A673 (cell line): ENCODE results near the gene PRKCA. TPM values are rescaled to one million over a fixed set of nuclear protein-coding genes. Genes with fewer than 3 reads are reported as not detected.

Experiments
- BruUV-seq: library from RNA; stranded (reverse); fragments of 400-500 nt; replicated peaks from 2 replicates; lab custom pipeline; 2021; lab: Mats Ljungman, UMichigan
- CTCF ChIA-PET: fragments of 300-600 bp; sonication (Branson Sonifier 250); formaldehyde crosslinking; loops from one replicate; lab custom pipeline; 2022; ENCODE audit warnings: antibody characterized with exemption; lab: Charles Lee
- POLR2A ChIA-PET: fragments of 300-600 bp; sonication (Branson Sonifier 250); formaldehyde crosslinking; loops from one replicate; lab custom pipeline; 2022; ENCODE audit warnings: antibody characterized with exemption; ENCODE audit not compliant: low non-redundant PET; lab: Charles Lee
- DNase-seq: peaks from one replicate; pipeline ENCODE4 v3.0.0-alpha.2; 2015; ENCODE audit warnings: low spot score
- H3K27ac ChIP-seq: fragments of 200-600 bp; sonication (generic); 2 replicates; pipeline ENCODE4 v1.5.1; 2016; ENCODE audit warnings: mixed run types, low read depth, mild to moderate bottlenecking, mixed read lengths, antibody characterized with exemption, low read length; ENCODE audit not compliant: poor library complexity, severe bottlenecking
- H3K27me3 ChIP-seq: fragments of 200-600 bp; sonication (generic); replicated peaks from 2 replicates; pipeline ENCODE4 v1.6.1; 2017; ENCODE audit warnings: mixed run types, low read depth, mild to moderate bottlenecking, mixed read lengths, antibody characterized with exemption, low read length; ENCODE audit not compliant: insufficient read depth, poor library complexity
- H3K36me3 ChIP-seq: fragments of 200-600 bp; sonication (generic); 2 replicates; pipeline ENCODE4 v1.6.1; 2016; ENCODE audit warnings: mixed run types, mild to moderate bottlenecking, mixed read lengths, antibody characterized with exemption, low read length; ENCODE audit not compliant: insufficient read depth, poor library complexity, severe bottlenecking
- H3K4me1 ChIP-seq: fragments of 200-600 bp; sonication (generic); 2 replicates; pipeline ENCODE4 v1.6.1; 2017; ENCODE audit warnings: mixed run types, mild to moderate bottlenecking, mixed read lengths, antibody characterized with exemption, low read length; ENCODE audit not compliant: insufficient read depth, poor library complexity, severe bottlenecking
- H3K4me3 ChIP-seq: fragments of 200-600 bp; sonication (generic); 2 replicates; pipeline ENCODE4 v1.5.1; 2016; ENCODE audit warnings: low read depth, mixed run types, mild to moderate bottlenecking, mixed read lengths, low read length; ENCODE audit not compliant: poor library complexity, severe bottlenecking
- H3K9me3 ChIP-seq: fragments of 200-600 bp; sonication (generic); 2 replicates; pipeline ENCODE4 v1.6.1; 2016; ENCODE audit warnings: mixed run types, low read depth, mild to moderate bottlenecking, mixed read lengths, antibody characterized with exemption, low read length; ENCODE audit not compliant: poor library complexity, severe bottlenecking
- EZH2 ChIP-seq: fragments of 200-600 bp; sonication (generic); IDR thresholded peaks from 2 replicates; pipeline ENCODE4 v1.6.1; 2017; ENCODE audit warnings: borderline replicate concordance, low read depth, mild to moderate bottlenecking, mixed read lengths, antibody characterized with exemption, low read length; ENCODE audit not compliant: poor library complexity, severe bottlenecking
- intact Hi-C: fragments of 100-400 bp; cut with micrococcal nuclease; formaldehyde crosslinking; loops from one replicate; pipeline ENCODE4 v1.10.0; 2022; ENCODE audit not compliant: unreplicated experiment
- total RNA-seq: library from RNA; stranded (reverse); gene quantifications from 2 replicates; pipeline ENCODE4 v1.2.3, GENCODE V29; 2021
- TF ChIP-seq, protein P1 (sequence below): fragments of 300-800, 200-600 bp; sonication (generic); conservative IDR thresholded peaks from 2 replicates; pipeline ENCODE4 v1.5.1; 2017; ENCODE audit warnings: low read depth, mild to moderate bottlenecking, antibody characterized with exemption, low read length, moderate library complexity, mixed read lengths

Gene PRKCA
- total RNA-seq, 1 experiment from 2014 or later = 16.3 TPM

- CTCF ChIA-PET = no interaction called here
- no peak for DNase-seq
- H3K27ac ChIP-seq = no peak overlapping the region
- intact Hi-C loops = no loop called here
- no TSS peak for BruUV-seq
- POLR2A ChIA-PET = no interaction called here
- no peaks in the 10 kb centered on the region for H3K9me3 ChIP-seq
- H3K4me1 ChIP-seq = no peaks in the 10 kb centered on the region
- no peak for TF ChIP-seq EZH2
- TF ChIP-seq, protein P1, sequence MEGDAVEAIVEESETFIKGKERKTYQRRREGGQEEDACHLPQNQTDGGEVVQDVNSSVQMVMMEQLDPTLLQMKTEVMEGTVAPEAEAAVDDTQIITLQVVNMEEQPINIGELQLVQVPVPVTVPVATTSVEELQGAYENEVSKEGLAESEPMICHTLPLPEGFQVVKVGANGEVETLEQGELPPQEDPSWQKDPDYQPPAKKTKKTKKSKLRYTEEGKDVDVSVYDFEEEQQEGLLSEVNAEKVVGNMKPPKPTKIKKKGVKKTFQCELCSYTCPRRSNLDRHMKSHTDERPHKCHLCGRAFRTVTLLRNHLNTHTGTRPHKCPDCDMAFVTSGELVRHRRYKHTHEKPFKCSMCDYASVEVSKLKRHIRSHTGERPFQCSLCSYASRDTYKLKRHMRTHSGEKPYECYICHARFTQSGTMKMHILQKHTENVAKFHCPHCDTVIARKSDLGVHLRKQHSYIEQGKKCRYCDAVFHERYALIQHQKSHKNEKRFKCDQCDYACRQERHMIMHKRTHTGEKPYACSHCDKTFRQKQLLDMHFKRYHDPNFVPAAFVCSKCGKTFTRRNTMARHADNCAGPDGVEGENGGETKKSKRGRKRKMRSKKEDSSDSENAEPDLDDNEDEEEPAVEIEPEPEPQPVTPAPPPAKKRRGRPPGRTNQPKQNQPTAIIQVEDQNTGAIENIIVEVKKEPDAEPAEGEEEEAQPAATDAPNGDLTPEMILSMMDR = no peak
- H3K27me3 ChIP-seq = no peaks in the 10 kb centered on the region
- no peaks in the 10 kb centered on the region for H3K36me3 ChIP-seq
- no peak overlapping the region for H3K4me3 ChIP-seq
Measured at GRCh38 chr17:66695098-66695497, 392.7 kb downstream of the PRKCA start.

DNA sequence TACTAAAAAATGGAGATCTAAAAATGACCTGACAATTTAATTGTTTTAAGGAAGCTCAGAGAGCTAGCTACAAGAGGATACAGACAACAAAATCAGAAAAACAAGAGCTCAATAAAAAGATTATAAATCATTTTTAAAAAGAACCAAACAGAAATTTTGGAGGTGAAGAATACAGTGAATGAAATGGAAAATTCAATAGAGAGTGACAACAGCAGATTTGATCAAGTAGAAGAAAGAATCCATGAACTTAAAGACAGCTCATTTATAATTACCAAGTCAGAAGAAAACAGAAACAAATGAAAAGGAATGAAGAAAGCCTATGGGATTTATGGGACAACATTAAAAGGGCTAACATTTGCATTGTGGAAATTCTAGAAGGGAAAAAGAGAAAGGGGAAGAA, 395.9 kb downstream of the PRKCA start:
- Histone ChIP-seq H3K4me1 (no peaks in the 10 kb centered on the region), H3K27me3 (no peaks in the 10 kb centered on the region), H3K36me3 (no peaks in the 10 kb centered on the region), H3K27ac (no peak overlapping the region), H3K4me3 (no peak overlapping the region), H3K9me3 (no peaks in the 10 kb centered on the region)
- ChIA-PET POLR2A (no interaction called here), CTCF (interaction anchor here (0.7 kb wide), 1 partner anchor 8 kb away, joined by 3 read pairs; no protein-coding TSS in a partner anchor)
- BruUV-seq = no TSS peak
- DNase-seq = no peak
- TF ChIP-seq, protein P1 = no peak
- no peak for TF ChIP-seq EZH2
- intact Hi-C loops = no loop called here

DNA sequence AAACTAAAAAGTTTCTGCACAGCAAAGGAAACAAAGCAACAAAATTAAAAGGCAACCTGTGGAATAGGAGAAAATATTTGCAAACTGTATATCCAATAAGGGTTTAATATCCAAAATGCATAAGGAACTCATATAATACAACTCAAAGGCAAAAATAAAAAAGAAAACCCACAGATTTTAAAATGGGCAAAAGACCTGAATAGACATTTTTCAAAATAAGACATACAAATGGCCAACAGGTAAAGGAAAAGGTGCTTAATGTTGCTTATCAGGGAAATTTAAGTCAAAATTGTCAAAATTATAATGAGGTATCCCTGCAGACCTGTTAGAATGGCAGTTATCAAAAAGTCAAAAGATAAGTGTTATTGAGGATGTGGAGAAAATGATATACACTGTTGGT, 399.0 kb downstream of the PRKCA start:
- TF ChIP-seq EZH2 = no peak
- TF ChIP-seq, protein P1 = no peak
- no TSS peak for BruUV-seq
- no peak overlapping the region for H3K4me3 ChIP-seq
- ChIA-PET POLR2A (no interaction called here), CTCF (no interaction called here)
- peaks cover 10% of the 10 kb centered on the region for H3K4me1 ChIP-seq
- H3K36me3 ChIP-seq = no peaks in the 10 kb centered on the region
- intact Hi-C loops = no loop called here
- no peak overlapping the region for H3K27ac ChIP-seq
- no peak for DNase-seq
- no peaks in the 10 kb centered on the region for H3K9me3 ChIP-seq
- H3K27me3 ChIP-seq = no peaks in the 10 kb centered on the region
